GM21423 (cell line): ENCODE data around the gene COL5A3.
"Not testable (repeated sequence)": the region's sequence is repeated elsewhere in the genome, so short reads cannot be mapped to it uniquely, and the experiment has no call there.

Source experiments
- ATAC-seq: cut with Tn5 transposase; IDR thresholded peaks from one replicate; pipeline ENCODE4 v1.9.1; 2021; ENCODE audit warnings: mild to moderate bottlenecking, moderate library complexity; ENCODE audit not compliant: unreplicated experiment

Gene COL5A3

GRCh38 chr19:9940778-9941177, 69.5 kb downstream of the COL5A3 start:
- no peak for ATAC-seq

GRCh38 chr19:9939301-9939913, 70.9 kb downstream of the COL5A3 start:
- no peak for ATAC-seq

GRCh38 chr19:9937001-9937411, 73.3 kb downstream of the COL5A3 start:
- no peak for ATAC-seq

GRCh38 chr19:9936326-9937000, 73.8 kb downstream of the COL5A3 start, which contains the start of gene OLFM2:
Gene OLFM2 (minus strand): TSS chr19:9936515. CDS start chr19:9936366, 149 bp downstream.
- ATAC-seq, result no peak

- no peak for ATAC-seq
Observed at GRCh38 chr19:9935506-9936325, 74.6 kb downstream of the COL5A3 start.

GRCh38 chr19:9934132-9934950, 76.0 kb downstream of the COL5A3 start:
- ATAC-seq, result no peak

- ATAC-seq, result no peak
Observed at GRCh38 chr19:9932835-9933234, 77.5 kb downstream of the COL5A3 start.

- ATAC-seq, result no peak
Observed at GRCh38 chr19:9931629-9932028, 78.7 kb downstream of the COL5A3 start.

- no peak for ATAC-seq
Observed at GRCh38 chr19:9923440-9923839, 86.9 kb downstream of the COL5A3 start.

GRCh38 chr19:9922782-9923379, 87.4 kb downstream of the COL5A3 start:
- not testable (repeated sequence) for ATAC-seq

GRCh38 chr19:9917321-9917720, 93.0 kb downstream of the COL5A3 start:
- no peak for ATAC-seq

GRCh38 chr19:9916719-9917118, 93.6 kb downstream of the COL5A3 start:
- no peak for ATAC-seq

- ATAC-seq, result no peak
Observed at GRCh38 chr19:9914315-9915207, 95.7 kb downstream of the COL5A3 start.

- no peak for ATAC-seq
Observed at GRCh38 chr19:9914001-9914314, 96.3 kb downstream of the COL5A3 start.

- ATAC-seq, result no peak
Observed at GRCh38 chr19:9913237-9914000, 96.9 kb downstream of the COL5A3 start.

- ATAC-seq, result no peak
Observed at GRCh38 chr19:9912551-9913236, 97.6 kb downstream of the COL5A3 start.

- no peak for ATAC-seq
Observed at GRCh38 chr19:9911524-9912185, 98.6 kb downstream of the COL5A3 start.

GRCh38 chr19:9910625-9911024, 99.7 kb downstream of the COL5A3 start:
- ATAC-seq, result no peak
